T follicular helper cell (primary cell): Measurements from ENCODE around the gene FABP7.
"Not testable (repeated sequence)": the region's sequence is repeated elsewhere in the genome, so short reads cannot be mapped to it uniquely, and the experiment has no call there.

Experiments used
- DNase-seq: peaks from one replicate; pipeline ENCODE4 v3.0.0-alpha.2; 2020; ENCODE audit warnings: low read depth
- total RNA-seq, 2 experiments: gene quantifications; one replicate each; lab custom pipeline; 2026; lab: John Stamatoyannopoulos, UW

Gene FABP7
- 0 reads per million in 2 experiments for total RNA-seq

DNA sequence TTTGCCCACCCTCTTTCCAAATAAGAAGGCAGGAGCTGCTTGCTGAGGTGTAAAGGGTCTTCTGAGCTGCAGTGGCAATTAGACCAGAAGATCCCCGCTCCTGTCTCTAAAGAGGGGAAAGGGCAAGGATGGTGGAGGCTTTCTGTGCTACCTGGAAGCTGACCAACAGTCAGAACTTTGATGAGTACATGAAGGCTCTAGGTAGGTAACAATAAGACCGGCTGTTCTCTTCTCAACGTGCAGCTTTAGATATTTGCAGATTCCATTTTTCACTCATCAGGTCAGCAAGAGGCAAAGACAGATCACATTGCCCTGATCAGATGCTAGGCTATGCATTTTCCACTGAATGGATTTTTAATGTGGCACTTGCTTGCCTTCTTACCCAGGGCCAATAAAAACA lies at the start of gene FABP7:
FABP7 (plus strand) TSS at position 50 of the 400 bp plus-strand sequence; CDS start at position 129, 79 bp downstream.
- no peak for DNase-seq

DNA sequence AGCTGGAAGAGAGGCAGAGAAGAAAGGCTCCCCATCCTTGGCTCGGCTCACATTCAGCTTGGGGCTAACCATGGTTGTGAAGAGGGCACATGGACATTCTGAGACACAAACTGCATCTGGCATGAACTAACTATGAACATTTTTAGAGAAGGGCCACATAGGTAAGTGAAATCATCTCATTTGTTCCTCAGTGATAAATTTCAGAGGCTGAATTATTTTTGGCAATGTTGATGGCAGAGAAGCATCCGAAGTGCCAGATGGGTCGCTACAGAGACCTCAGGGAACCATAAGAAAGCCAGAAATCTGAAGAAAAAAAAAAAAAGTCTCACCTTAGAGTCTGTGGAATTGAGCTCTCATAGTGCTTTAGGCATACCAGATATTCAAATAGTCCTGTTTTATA lies 49.2 kb upstream of the FABP7 start:
- DNase-seq = no peak

DNA sequence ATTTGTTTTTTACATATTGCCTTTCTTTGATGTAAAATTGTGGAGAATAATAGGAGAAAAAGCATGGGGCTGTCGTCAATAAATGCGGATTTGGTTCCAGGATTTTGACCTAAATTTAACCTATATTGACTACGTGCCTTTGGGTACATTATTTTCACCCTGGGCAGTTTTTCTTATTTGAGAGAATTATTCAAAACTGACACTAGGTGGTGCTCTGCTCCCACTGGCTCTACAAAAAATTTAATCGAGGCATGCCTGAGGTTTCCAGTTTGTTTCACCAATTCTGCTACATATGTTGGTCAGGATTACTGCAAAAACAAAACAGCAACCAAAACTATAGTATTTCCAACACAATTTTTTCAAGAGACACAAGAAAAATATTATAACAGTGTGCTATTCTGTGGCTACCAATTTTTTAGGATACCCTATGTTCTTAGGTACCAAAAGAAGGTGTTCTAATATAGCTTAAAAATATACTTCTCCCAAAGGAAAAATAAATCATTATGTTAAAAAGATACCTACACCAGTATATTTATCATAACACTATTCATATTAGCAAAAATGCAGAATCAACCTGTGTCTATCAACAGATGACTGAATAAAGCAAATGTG lies 48.6 kb upstream of the FABP7 start:
- no peak for DNase-seq

DNA sequence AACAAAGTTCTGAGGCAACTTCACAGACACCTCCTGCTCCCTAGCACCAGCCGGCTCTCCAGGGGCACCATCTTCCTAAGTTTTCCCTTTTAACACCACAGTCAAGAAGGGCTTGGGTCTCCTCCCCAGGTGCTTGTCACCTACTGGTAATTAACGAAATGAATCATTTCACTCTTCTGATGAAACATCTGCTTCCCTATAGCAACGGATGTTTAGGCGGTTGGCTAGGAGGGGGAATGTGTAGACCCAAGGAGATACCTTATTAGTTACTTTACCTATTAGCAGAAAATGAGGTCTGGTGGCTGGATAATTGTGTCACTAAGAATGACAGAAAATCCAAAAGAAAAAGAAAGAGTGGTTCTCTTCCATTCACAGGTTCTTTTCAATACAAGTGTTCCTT lies 46.3 kb upstream of the FABP7 start:
- no peak for DNase-seq

DNA sequence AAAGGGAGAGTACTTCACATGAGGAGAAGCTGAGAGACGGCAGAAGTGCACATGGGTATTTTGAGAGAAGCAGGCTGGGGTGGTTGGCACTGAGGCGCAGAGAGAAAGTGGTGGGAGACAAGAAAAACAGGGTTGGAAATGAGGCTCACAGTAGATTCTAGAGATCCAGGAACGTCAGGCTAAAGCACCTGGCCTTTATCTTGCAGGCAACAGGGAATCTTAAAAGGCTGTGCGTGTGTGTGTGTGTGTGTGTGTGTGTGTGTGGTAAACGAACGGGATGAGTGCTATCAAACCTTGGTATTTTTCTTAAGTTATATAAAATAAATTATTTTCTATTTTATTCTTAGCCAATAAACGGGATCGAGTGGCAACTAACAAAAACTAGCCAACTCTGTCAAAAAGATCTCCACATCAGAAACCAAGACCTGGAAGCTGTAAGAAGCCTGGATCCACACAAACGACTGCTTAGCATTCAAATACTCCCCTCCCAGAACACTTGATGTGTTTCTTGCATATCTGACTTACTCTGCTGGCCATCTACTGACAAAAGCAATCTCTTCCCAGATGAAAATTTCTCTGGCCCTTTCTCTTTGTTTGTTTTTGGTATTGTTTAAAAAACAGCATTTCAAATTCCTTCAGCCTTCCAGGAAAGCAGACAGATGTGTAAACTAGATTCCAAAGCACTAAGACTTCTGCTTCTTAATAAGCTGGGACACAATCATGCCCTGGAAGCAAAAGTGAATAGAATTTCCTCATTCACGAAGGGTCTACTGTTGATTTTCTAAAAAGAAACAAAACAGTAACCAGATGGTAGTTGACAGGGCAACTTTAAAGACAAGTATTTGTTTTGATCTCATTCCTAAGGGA lies 44.8 kb upstream of the FABP7 start:
- no peak for DNase-seq

DNA sequence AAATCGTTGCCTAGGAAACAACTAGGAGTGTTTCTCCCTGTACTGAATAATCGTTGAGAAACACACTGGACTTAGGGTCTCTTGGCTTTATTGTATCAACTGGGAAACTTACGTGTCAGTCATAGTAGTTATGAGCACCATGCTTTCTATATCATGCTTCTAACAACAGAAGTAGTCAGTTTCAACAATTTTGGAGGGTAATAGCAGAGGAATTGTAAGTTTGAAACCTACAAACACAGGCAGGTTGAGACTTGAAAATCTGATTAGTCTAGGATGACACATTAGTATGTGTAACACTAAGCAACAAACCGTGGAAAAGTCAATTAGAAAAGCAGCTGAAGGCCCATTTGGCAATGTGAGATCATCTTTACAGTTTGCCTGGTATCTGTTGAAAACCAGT lies 43.9 kb upstream of the FABP7 start:
- no peak for DNase-seq

DNA sequence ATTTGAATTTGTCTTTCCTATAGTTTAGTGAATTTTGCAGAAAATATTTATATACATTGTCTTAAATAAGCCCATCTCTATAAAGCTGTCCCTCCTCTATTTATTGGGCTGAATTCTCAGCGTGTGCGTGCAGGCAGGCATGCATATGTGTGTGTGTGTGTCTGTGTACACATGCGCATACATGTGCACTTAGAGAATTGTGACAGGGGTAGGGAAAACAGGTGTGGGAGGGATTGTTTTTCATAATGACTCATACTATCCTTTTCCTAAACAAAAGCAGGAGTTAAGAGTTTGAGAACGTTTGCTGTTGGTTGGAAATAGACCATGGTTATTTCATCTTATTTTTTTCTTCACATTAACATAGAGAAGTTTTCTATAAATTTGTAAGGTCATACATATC lies 43.4 kb upstream of the FABP7 start:
- DNase-seq = no peak

DNA sequence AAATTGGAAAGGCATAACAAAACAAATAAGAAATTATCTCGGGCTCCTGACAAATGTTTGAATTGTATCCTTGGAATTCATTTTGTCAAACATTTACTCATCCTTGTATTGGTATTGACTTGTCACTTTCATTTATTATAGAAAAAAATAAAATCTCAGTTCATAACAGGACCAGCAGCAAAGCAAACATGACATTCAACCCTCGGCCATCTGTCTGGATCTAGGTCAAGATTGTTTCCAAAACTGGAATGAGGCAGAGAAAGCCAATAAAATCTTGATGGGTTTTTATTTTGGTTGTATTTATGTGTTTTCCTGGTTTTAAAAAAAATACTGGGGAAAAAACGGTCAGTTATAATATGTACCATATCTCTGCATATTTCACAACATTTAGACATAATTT lies 42.9 kb upstream of the FABP7 start:
- DNase-seq = no peak

DNA sequence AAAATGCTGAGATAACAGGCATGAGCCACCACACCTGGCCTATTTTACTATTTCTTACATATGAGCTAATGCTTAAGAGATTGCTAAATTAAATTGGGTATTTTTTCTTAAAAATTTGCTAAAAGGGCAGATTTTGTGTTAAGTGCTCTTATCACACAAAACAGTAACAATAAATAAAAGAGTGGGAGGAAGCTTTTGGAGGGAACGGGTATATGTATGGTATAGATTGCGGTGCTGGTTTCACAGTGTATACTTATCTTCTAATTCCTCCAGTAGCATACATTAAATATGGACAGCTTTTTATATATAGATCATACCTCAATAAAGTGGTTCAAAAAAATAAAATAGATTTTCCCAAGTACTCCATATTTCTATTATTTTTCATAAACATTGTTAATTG lies 39.4 kb upstream of the FABP7 start:
- no peak for DNase-seq

DNA sequence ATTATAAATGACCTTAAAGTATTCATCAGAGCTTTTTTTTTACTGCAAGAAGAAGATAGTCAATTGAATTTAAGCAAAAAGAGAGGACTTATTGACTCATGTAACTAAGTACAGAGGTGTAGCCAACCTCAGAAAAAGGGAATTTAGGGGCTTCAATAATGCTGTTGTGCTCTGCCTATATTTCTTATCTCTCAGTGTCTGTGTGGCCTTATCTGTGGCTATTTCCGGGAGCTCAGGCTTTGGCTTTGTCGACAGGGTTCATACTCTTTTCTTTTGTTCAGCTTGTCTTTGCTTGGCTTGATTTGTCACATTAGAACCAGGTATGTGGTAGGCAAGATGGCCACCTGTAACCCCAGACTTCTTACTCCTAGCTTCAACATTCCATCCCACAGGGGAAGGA lies 38.6 kb upstream of the FABP7 start:
- DNase-seq = no peak

DNA sequence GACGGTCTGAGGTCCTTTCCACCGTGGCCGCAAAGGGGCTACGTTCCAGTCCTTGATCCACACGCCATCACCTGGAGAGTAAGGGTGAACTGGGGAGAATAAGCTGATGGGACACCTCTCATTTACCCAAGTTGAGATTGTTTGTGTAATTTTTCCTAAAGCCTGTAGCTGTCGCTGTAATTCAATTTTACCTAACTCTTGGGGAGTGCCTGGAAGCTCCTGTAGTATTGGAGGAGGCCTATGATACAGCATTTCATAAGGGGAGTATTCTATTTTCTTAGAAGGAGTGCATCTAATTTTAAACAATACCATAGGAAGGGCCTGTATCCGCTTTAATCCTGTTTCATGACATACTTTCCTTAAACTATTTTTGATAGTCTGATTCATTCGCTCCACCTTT lies 35.3 kb upstream of the FABP7 start:
- DNase-seq = not testable (repeated sequence)

DNA sequence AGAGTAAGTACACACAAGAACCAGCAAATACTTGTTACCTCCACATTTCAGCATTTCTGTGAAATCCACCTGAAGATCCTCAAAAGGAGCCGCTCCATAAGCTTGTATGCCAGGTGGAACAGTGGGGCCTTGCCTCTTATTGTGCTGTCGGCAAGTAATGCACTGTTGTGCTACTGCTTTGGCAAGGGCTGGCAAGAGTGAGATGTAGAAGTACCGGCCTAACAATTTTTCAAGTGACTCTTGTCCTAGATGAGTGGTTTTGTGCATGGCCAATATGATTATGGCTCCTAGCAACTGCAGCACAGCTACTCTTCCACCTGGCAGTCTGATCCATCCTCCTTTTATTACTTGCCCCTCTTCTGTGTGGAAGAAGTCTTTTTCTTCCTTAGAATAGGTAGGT lies 34.7 kb upstream of the FABP7 start:
- DNase-seq = not testable (repeated sequence)

DNA sequence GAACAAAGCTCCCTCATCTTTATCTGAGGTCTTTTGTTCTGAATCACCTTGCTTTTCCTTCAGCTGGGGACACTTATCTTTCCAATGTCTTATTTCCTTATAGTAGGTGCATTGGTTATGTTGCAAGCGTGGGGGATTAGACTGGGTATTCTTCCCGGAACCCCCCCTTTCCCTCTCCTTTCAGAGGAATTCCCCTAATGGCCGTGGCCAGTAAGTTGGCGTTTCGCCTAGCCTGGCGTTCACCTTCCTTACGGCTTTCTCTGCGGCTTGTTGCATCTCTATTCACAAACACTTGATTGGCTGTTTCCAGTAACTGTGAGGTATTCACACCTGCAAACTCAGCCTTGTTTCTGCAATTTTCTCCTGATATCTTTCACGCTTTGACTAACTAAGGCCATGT lies 32.8 kb upstream of the FABP7 start:
- no peak for DNase-seq

DNA sequence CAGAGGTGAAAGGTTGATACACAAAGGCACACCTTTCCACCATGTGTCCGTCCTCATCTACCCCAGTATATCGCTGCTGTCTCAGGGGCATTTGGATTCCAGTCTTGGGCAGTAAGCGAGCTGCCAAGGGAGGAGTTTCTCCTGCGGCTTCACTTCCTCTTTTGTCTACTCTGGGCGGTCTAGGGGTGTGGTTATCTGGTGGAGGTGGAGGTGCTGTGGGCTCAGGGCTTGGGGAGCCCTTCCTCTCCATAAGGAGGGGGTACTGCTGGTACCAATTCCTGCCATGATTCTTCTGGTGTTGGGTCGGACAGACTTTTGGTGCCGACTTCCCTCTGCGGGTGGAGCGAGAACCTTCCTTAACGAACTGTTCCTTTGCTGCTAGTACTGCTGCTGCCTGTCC lies 31.9 kb upstream of the FABP7 start:
- DNase-seq = no peak

DNA sequence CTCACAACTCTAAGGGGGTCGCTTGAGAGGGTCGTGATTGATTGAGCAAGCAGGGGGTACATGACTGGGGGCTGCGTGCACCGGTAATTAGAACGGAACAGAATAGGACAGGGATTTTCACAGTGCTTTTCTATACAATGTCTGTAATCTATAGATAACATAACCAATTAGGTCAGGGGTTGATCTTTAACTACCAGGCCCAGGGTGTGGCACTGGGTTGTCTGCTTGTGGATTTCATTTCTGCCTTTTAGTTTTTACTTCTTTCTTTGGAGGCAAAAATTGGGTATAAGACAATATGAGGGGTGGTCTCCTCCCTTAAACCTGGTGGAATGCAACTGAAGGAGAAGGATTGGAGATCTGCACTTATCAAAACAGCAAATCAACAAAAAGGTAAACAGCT lies 30.6 kb upstream of the FABP7 start:
- DNase-seq = not testable (repeated sequence)

DNA sequence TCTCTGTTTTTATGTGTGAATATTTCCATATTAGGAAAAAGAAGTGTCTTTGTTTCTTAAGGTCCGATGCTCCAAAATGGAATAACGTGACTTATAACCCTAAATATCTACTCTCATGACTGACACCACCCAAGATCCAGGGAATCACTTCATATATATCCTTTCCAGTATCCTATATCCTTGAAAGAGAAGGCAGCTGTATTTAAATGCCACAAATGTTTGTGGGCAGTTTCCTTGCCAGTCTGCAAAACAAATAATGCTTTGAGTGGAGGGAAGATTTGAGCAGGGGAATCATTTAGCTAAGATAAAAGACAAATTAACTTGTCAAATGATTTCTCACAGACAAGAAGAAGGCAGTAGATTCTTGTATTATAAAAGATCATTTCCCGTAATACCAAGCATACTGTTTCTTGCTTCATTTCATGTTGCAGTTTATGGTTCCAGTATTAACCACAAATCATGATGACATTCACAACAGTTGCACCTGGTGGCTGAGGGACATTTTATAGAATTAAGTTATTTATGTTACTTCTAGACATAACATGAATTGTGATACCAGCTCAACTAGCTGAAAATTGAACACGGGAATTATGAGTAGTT lies 30.0 kb upstream of the FABP7 start:
- no peak for DNase-seq

DNA sequence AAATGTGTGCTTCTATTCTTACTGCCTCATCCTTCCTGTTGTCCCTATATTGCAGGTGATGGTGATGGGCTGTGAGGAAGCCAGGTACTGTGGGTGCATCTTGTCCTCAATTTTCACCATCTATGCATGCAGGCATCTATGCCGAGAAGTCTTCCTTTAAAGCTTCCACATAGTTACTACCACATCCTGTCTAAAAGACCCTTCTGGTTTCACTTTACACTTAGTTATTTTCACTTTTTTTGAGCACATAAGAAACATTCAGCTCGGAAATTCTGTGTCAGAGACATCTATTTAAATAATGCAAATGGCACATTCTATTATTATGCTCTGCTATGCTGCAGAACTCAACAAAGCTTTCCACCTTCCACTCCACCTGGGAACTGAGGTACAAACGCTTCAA lies 28.2 kb upstream of the FABP7 start:
- no peak for DNase-seq

DNA sequence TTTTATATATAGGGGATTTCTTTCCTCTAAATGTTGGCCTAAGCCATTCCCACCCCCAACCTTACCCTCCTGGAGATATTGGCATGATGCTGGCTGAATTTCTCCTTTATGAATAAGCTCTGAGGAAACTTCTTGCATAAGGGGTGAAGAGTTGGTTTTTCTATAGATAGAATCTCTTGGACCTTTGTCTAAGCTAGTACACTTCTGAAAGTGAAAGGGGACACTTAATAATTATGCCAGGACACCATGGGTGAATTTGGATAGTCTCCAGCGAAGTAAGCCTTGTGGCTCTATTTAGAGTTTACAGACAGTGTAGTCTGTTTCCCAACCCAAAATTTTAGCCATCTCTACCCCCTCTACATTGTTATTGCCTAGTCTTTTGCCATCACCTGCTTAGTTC lies 27.1 kb upstream of the FABP7 start:
- DNase-seq = no peak

DNA sequence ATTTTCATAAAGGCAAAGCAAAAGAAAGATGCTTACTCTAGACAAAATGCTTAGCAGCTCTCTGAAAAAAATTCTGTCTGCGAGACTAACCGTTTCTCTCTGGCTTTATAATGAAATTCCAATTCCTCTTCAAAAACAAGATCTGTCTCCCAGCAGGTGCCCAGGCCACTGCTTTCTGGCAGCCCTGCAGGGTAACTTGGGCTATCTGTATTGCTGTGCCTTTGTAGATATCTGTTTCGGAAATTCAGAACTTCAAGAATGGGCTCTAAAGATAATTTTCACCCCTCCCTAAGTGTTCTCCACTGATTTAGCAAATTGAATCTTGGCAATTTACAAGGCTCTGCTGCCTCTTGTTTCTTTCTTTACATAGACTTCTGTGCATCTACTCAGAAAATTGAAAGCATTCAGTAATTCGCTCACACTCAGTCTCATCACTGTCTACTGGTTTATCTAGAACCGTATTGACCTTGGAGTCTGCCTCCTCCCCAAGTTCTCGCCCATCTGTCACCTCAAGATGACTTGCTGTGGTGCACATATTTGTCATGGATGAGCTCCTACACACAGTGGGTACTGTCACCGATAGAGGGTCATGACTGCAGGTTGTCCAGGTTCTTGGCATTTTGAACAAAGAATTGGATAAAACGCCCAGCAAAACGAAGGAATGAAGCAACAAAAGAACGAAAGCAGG lies 26.4 kb upstream of the FABP7 start:
- DNase-seq = no peak

DNA sequence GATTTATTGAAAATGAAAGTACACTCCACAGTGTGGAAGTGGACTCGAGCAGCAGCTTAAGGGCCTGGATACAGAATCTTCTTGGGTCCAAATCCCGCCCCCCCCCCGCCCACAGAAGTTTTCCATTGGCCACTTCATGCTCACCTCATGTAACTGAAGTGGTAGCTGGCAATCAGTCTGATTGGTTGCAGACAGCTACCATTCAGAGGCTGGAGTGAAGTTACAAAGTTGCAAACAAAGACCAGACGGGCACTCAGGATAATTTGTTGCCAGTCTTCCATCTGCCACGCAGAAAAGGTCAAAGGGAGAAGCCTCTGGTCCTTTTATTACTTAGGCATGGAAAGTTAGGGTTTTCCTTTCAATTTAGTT lies 25.8 kb upstream of the FABP7 start:
- no peak for DNase-seq

DNA sequence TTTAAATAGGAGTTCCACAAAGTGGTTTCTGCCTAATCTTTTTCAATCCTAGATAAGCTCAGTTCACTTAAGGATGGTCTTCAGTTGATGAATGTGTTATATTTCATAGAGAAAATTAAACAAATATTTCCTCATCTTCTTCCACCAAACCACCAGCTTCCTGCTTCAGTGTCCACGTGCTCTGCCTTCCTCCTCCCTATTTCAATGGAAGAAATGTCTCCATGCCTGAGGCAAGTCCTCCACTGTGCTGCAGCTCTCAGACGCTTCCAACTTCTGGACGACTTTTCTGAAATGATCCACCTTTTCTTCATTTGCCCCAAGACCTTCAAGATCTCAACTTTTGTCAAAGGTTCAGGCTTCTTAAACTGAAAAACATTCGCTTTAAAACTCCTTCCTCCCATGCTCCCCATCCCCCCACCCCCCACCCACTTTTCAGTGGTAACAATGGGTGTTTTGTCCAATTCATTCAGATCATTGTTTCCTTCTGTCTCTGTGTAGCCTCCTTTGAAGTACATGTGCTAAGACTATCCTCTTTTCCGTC lies 25.3 kb upstream of the FABP7 start:
- DNase-seq = no peak

DNA sequence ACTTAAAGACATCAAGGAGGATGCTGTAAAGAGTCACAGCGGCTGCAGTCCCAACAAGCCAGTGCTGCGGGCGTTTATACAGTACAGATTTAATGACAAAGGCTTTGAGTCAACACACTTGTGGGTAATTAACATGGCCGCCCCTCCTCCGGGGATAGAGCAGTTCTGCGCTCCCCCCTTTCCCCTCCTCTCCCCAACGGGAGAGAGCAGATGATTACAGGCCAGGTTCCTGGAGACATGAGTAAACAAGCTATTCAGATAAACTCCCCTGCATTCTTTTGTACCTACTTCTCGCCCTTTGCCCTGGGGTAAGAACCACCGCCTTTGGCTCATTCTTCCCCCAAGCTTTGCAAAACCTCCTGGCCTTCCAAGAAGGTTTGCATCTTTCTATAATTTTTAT lies 23.6 kb upstream of the FABP7 start:
- DNase-seq = no peak
